Stimulated activated naive CD8-positive, alpha-beta T cell treated with anti-CD3 and anti-CD28 coated beads, Interleukin-15, Interleukin-2, amounts not matched to agents 100 U/mL and 50 U/mL, for 24 hours (primary cell): ENCODE measurements around the gene ZBTB8A.

Experiments
- ATAC-seq: fragments of 150-1000 bp; cut with Tn5 transposase; one replicate; pipeline ENCODE4 v1.10.0; 2021
- DNase-seq: peaks from one replicate; pipeline ENCODE4 v3.0.0; 2021

The ZBTB8A gene

DNA sequence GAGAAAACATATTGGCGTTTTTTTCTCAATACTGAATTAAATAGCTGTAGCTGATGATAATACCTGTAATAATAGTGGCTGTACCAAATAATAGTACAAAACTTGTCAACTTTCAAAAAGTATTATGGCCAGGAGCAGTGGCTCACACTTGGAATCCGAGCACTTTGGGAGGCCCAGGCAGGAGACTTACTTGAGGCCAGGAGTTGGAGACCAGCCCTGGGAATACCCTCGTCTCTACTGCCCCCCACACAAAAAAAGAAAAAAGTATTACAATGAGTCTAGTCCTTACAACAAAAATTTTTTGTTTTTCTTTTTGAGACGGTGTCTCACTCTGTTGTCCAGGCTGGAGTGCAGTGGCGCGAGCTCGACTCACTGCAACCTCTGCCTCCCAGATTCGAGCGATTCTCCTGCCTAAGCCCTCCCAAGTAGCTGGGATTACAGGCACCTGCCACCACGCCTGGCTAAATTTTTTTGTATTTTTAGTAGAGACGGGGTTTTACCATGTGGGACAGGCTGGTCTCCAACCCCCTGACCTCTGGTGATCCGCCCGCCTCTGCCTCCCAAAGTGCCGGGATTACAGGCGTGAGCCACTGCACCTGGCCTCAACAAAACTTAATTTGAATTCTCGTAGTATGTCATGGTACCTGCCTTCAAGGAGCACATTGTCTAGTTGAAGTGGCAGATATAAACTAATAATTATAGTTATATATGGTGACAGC is 113.2 kb downstream of the ZBTB8A start:
- ATAC-seq: no peak

More for the DNA sequence above, 113.2 kb downstream of the ZBTB8A start:
- no peak for DNase-seq
